DOHH2 (cell line): ENCODE results near the gene PTGDR2.

Experiments
- H3F3A ChIP-seq: fragments of 200-600 bp; sonication (generic), shearing (Covaris generic); 2 replicates; pipeline ENCODE4 v1.6.0; 2016; ENCODE audit warnings: antibody characterized with exemption, mild to moderate bottlenecking; ENCODE audit not compliant: control insufficient read depth, insufficient read depth
- H3K27ac ChIP-seq: fragments of 200-600 bp; sonication (generic); 2 replicates; pipeline ENCODE4 v1.5.1; 2014; ENCODE audit warnings: low read depth, mild to moderate bottlenecking, low read length, moderate library complexity
- H3K27me3 ChIP-seq: fragments of 200-600 bp; sonication (generic); 2 replicates; pipeline ENCODE4 v1.6.1; 2014; ENCODE audit warnings: mild to moderate bottlenecking, low read length, mixed read lengths; ENCODE audit not compliant: control insufficient read depth
- H3K36me3 ChIP-seq: fragments of 200-600 bp; sonication (generic); 2 replicates; pipeline ENCODE4 v1.6.1; 2014; ENCODE audit warnings: mild to moderate bottlenecking, low read length, moderate library complexity, mixed read lengths; ENCODE audit not compliant: control insufficient read depth
- H3K4me1 ChIP-seq: fragments of 200-600 bp; sonication (generic); 2 replicates; pipeline ENCODE4 v1.6.1; 2014; ENCODE audit warnings: mild to moderate bottlenecking, low read length, mixed read lengths; ENCODE audit not compliant: control insufficient read depth
- H3K4me2 ChIP-seq: fragments of 200-600 bp; sonication (generic); 2 replicates; pipeline ENCODE4 v1.6.0; 2014; ENCODE audit warnings: mild to moderate bottlenecking, low read length, moderate library complexity
- H3K4me3 ChIP-seq: fragments of 200-600 bp; sonication (generic); 2 replicates; pipeline ENCODE4 v1.5.1; 2014; ENCODE audit warnings: mild to moderate bottlenecking, low read length, mixed read lengths
- H3K79me2 ChIP-seq: fragments of 200-600 bp; sonication (generic); 2 replicates; pipeline ENCODE4 v1.6.1; 2014; ENCODE audit warnings: mild to moderate bottlenecking, low read length, mixed read lengths; ENCODE audit not compliant: control insufficient read depth
- H3K9me2 ChIP-seq: fragments of 200-600 bp; sonication (generic); replicated peaks from 2 replicates; pipeline ENCODE4 v1.6.1; 2014; ENCODE audit warnings: mild to moderate bottlenecking, low read length, mixed read lengths; ENCODE audit not compliant: control insufficient read depth
- H3K9me3 ChIP-seq: fragments of 200-600 bp; sonication (generic); 2 replicates; pipeline ENCODE4 v1.6.1; 2014; ENCODE audit warnings: antibody characterized with exemption, low read length, mixed read lengths; ENCODE audit not compliant: control insufficient read depth, insufficient read depth
- H4K20me1 ChIP-seq: fragments of 200-600 bp; sonication (generic); 2 replicates; pipeline ENCODE4 v1.6.0; 2014; ENCODE audit warnings: low read depth, mild to moderate bottlenecking, antibody characterized with exemption, low read length, moderate library complexity; ENCODE audit not compliant: control insufficient read depth, insufficient read depth
- CTCF ChIP-seq: fragments of 200-600 bp; sonication (generic); IDR thresholded peaks from one replicate; pipeline ENCODE4 v1.5.1; 2014; ENCODE audit warnings: antibody characterized with exemption, mild to moderate bottlenecking, low read depth, low read length; ENCODE audit not compliant: poor library complexity, severe bottlenecking
- EZH2phosphoT487 ChIP-seq: fragments of 200-600 bp; sonication (generic); IDR thresholded peaks from 2 replicates; pipeline ENCODE4 v1.6.1; 2017; ENCODE audit warnings: borderline replicate concordance, mild to moderate bottlenecking, antibody characterized with exemption, low read length, moderate library complexity, mixed read lengths

Gene PTGDR2

GRCh38 chr11:60867871-60868681 is 12.3 kb upstream of the PTGDR2 start:
- Histone ChIP-seq H3K36me3 (no peaks in the 10 kb centered on the region), H3K27me3 (no peaks in the 10 kb centered on the region; the same call in 1 of the 2 replicates), H3K4me2 (no peak overlapping the region), H3K9me2 (no peaks in the 10 kb centered on the region), H3K79me2 (no peaks in the 10 kb centered on the region), H3K4me3 (no peak overlapping the region), H3K4me1 (no peaks in the 10 kb centered on the region), H3K9me3 (no peaks in the 10 kb centered on the region), H4K20me1 (no peaks in the 10 kb centered on the region), H3F3A (no peaks in the 10 kb centered on the region), H3K27ac (no peak overlapping the region)
- no peak for TF ChIP-seq EZH2phosphoT487
- no peak for TF ChIP-seq CTCF

GRCh38 chr11:60866911-60867870 is 11.4 kb upstream of the PTGDR2 start, which contains the start of gene ZP1:
TSS of gene ZP1 (plus strand) at chr11:60867542. CDS start at chr11:60867562, 20 bp downstream.
- no peaks in the 10 kb centered on the region for H3K9me2 ChIP-seq
- H3F3A ChIP-seq = no peaks in the 10 kb centered on the region
- H3K4me3 ChIP-seq = no peak within 1 kb of the TSS
- H3K4me2 ChIP-seq = no peak within 1 kb of the TSS
- no peaks in the 10 kb centered on the region for H3K4me1 ChIP-seq
- H3K27me3 ChIP-seq = no peaks in the 10 kb centered on the region; the same call in 1 of the 2 replicates
- no peaks in the 10 kb centered on the region for H3K36me3 ChIP-seq
- H3K27ac ChIP-seq = no peak within 1 kb of the TSS
- no peaks in the 10 kb centered on the region for H3K9me3 ChIP-seq
- H4K20me1 ChIP-seq = no peaks in the 10 kb centered on the region
- TF ChIP-seq EZH2phosphoT487 = no peak
- TF ChIP-seq CTCF = no peak
- H3K79me2 ChIP-seq = no peaks in the 10 kb centered on the region

GRCh38 chr11:60864856-60865513 is 9.2 kb upstream of the PTGDR2 start:
- Histone ChIP-seq H3K79me2 (no peaks in the 10 kb centered on the region), H3K4me2 (no peak overlapping the region), H3K4me1 (no peaks in the 10 kb centered on the region), H3K27ac (no peak overlapping the region), H3K9me2 (no peaks in the 10 kb centered on the region), H4K20me1 (no peaks in the 10 kb centered on the region), H3K27me3 (no peaks in the 10 kb centered on the region; the same call in 1 of the 2 replicates), H3K4me3 (no peak overlapping the region), H3F3A (no peaks in the 10 kb centered on the region), H3K9me3 (no peaks in the 10 kb centered on the region), H3K36me3 (no peaks in the 10 kb centered on the region)
- TF ChIP-seq CTCF = no peak
- TF ChIP-seq EZH2phosphoT487 = no peak
